H9 (cell line): ENCODE results near the gene CCDC124. TPM values are rescaled to one million over a fixed set of nuclear protein-coding genes. Genes with fewer than 3 reads are reported as not detected.

Experiments used
- DNase-seq: peaks from one replicate; pipeline ENCODE4 v3.0.0-alpha.2; 2017
- H2AFZ ChIP-seq: one replicate; pipeline ENCODE4 v1.6.1; 2013; ENCODE audit warnings: mild to moderate bottlenecking, low read length, control low read depth, moderate library complexity
- H2AK5ac ChIP-seq: 2 replicates; pipeline ENCODE4 v1.6.1; 2013; ENCODE audit warnings: low read length, control low read depth, mixed read lengths; ENCODE audit not compliant: insufficient read length
- H2BK120ac ChIP-seq: one replicate; pipeline ENCODE4 v1.6.1; 2013; ENCODE audit warnings: low read depth, mild to moderate bottlenecking, low read length, control low read depth, inconsistent platforms; ENCODE audit not compliant: poor library complexity, severe bottlenecking
- H2BK12ac ChIP-seq: 2 replicates; pipeline ENCODE4 v1.6.1; 2013; ENCODE audit warnings: low read length, control low read depth, mixed read lengths, low read depth; ENCODE audit not compliant: insufficient read length
- H2BK15ac ChIP-seq: 2 replicates; pipeline ENCODE4 v1.6.1; 2013; ENCODE audit warnings: low read depth, low read length, control low read depth
- H2BK20ac ChIP-seq: one replicate; pipeline ENCODE4 v1.6.1; 2013; ENCODE audit warnings: low read depth, mild to moderate bottlenecking, low read length, control low read depth, inconsistent platforms; ENCODE audit not compliant: poor library complexity, severe bottlenecking
- H2BK5ac ChIP-seq: 2 replicates; pipeline ENCODE4 v1.6.1; 2013; ENCODE audit warnings: low read length, control low read depth, mixed read lengths; ENCODE audit not compliant: insufficient read length
- H3K14ac ChIP-seq: 2 replicates; pipeline ENCODE4 v1.6.1; 2013; ENCODE audit warnings: low read length, control low read depth; ENCODE audit not compliant: insufficient read depth
- H3K18ac ChIP-seq: 2 replicates; pipeline ENCODE4 v1.6.1; 2013; ENCODE audit warnings: low read depth, mild to moderate bottlenecking, mixed read lengths, low read length, control low read depth; ENCODE audit not compliant: insufficient read length
- H3K23ac ChIP-seq: 2 replicates; pipeline ENCODE4 v1.6.1; 2013; ENCODE audit warnings: low read length, control low read depth, mixed read lengths, low read depth; ENCODE audit not compliant: insufficient read length
- H3K23me2 ChIP-seq: 2 replicates; pipeline ENCODE4 v1.6.1; 2013; ENCODE audit warnings: low read depth, mild to moderate bottlenecking, mixed read lengths, low read length, control low read depth; ENCODE audit not compliant: insufficient read length, poor library complexity, severe bottlenecking
- H3K27ac ChIP-seq: 2 replicates; pipeline ENCODE4 v1.5.1; 2013; ENCODE audit warnings: low read length, control low read depth, mixed read lengths, low read depth; ENCODE audit not compliant: insufficient read length
- H3K27me3 ChIP-seq: 2 replicates; pipeline ENCODE4 v1.6.1; 2013; ENCODE audit warnings: low read length, control low read depth, inconsistent platforms; ENCODE audit not compliant: insufficient read depth
- H3K4ac ChIP-seq: 2 replicates; pipeline ENCODE4 v1.6.1; 2013; ENCODE audit warnings: low read depth, mild to moderate bottlenecking, control low read depth, inconsistent platforms, low read length, moderate library complexity
- H3K4me1 ChIP-seq: 2 replicates; pipeline ENCODE4 v1.6.1; 2013; ENCODE audit warnings: low read length, control low read depth, inconsistent platforms; ENCODE audit not compliant: insufficient read depth
- H3K4me2 ChIP-seq: 2 replicates; pipeline ENCODE4 v1.6.1; 2013; ENCODE audit warnings: low read length, control low read depth, mixed read lengths; ENCODE audit not compliant: insufficient read length, insufficient read depth
- H3K56ac ChIP-seq: 2 replicates; pipeline ENCODE4 v1.6.1; 2013; ENCODE audit warnings: low read depth, mild to moderate bottlenecking, mixed read lengths, low read length, control low read depth; ENCODE audit not compliant: insufficient read length
- H3K79me1 ChIP-seq: 2 replicates; pipeline ENCODE4 v1.6.1; 2013; ENCODE audit warnings: low read depth, mild to moderate bottlenecking, moderate library complexity, low read length, control low read depth, inconsistent platforms; ENCODE audit not compliant: insufficient read depth, poor library complexity, severe bottlenecking
- H3K79me2 ChIP-seq: 2 replicates; pipeline ENCODE4 v1.6.1; 2013; ENCODE audit warnings: low read length, control low read depth, inconsistent platforms; ENCODE audit not compliant: insufficient read depth
- H3K9ac ChIP-seq: 2 replicates; pipeline ENCODE4 v1.6.1; 2013; ENCODE audit warnings: low read length, control low read depth, mixed read lengths; ENCODE audit not compliant: insufficient read length; ENCODE audit errors: extremely low read depth
- H3K9me3 ChIP-seq: one replicate; pipeline ENCODE4 v1.6.1; 2013; ENCODE audit warnings: low read depth, low read length, inconsistent platforms; ENCODE audit not compliant: control insufficient read depth
- H3T11ph ChIP-seq: one replicate; pipeline ENCODE4 v1.6.1; 2013; ENCODE audit warnings: mild to moderate bottlenecking, low read length, control low read depth, inconsistent platforms
- H4K20me1 ChIP-seq: one replicate; pipeline ENCODE4 v1.6.1; 2013; ENCODE audit not compliant: control insufficient read depth, insufficient read length, insufficient read depth
- H4K5ac ChIP-seq: 2 replicates; pipeline ENCODE4 v1.6.1; 2013; ENCODE audit warnings: low read depth, mild to moderate bottlenecking, mixed read lengths, low read length, control low read depth; ENCODE audit not compliant: insufficient read length
- H4K8ac ChIP-seq: replicated peaks from 2 replicates; pipeline ENCODE4 v1.6.1; 2013; ENCODE audit warnings: low read length, control low read depth, mixed read lengths, low read depth; ENCODE audit not compliant: insufficient read length
- H4K91ac ChIP-seq: 2 replicates; pipeline ENCODE4 v1.6.1; 2013; ENCODE audit warnings: low read depth, mild to moderate bottlenecking, moderate library complexity, mixed read lengths, low read length, control low read depth; ENCODE audit not compliant: insufficient read length
- H3K27ac Mint-ChIP-seq, 3 experiments: 2 replicates in 2 of 3; 3 replicates in 1 of 3; pipeline ENCODE4 v1.8.0; 2020 to 2021; ENCODE audit warnings: mixed read lengths in 3 of 3, mild to moderate bottlenecking in 1 of 3, moderate library complexity in 1 of 3
- H3K27me3 Mint-ChIP-seq: 2 replicates; pipeline ENCODE4 v1.8.0; 2021; ENCODE audit warnings: low read depth, mild to moderate bottlenecking, moderate library complexity, mixed read lengths
- H3K36me3 Mint-ChIP-seq, 3 experiments: 2 replicates in 2 of 3; 3 replicates in 1 of 3; pipeline ENCODE4 v1.8.0; 2020 to 2021; ENCODE audit warnings: low read depth in 3 of 3, mixed read lengths in 3 of 3; ENCODE audit not compliant: insufficient read depth in 1 of 3
- H3K4me1 Mint-ChIP-seq, 2 experiments: 2 replicates each; pipeline ENCODE4 v1.8.0; 2020; ENCODE audit warnings: mixed read lengths in 2 of 2
- H3K4me3 Mint-ChIP-seq, 2 experiments: 2 replicates in 1 of 2; 3 replicates in 1 of 2; pipeline ENCODE4 v1.8.0; 2020 to 2021; ENCODE audit warnings: mild to moderate bottlenecking in 2 of 2, mixed read lengths in 2 of 2, moderate library complexity in 1 of 2
- H3K9me3 Mint-ChIP-seq, 2 experiments: 2 replicates in 1 of 2; 3 replicates in 1 of 2; pipeline ENCODE4 v1.8.0; 2020; ENCODE audit warnings: mild to moderate bottlenecking in 2 of 2, mixed read lengths in 2 of 2, moderate library complexity in 1 of 2
- WGBS: extraction: QIAGEN DNeasy Blood & Tissue Kit; methylation state at CpG from one replicate; pipeline ENCODE4 v1.1.7; 2013; ENCODE audit warnings: missing lambda C conversion rate, low lambda C conversion rate, mixed read lengths; ENCODE audit not compliant: insufficient read length; ENCODE audit errors: extremely low coverage; 5-methylcytosine and 5-hydroxymethylcytosine counted together
- total RNA-seq: library from RNA; stranded (reverse); gene quantifications from 2 replicates; pipeline ENCODE4 v1.2.1, GENCODE V29; 2021
- TF ChIP-seq, protein P1 (sequence below): fragments of 200-600 bp; sonication (generic); conservative IDR thresholded peaks from 3 replicates; pipeline ENCODE4 v1.8.0; 2021; ENCODE audit warnings: antibody characterized with exemption, mild to moderate bottlenecking

Gene CCDC124
- total RNA-seq, 1 experiment from 2014 or later = 119 TPM

DNA sequence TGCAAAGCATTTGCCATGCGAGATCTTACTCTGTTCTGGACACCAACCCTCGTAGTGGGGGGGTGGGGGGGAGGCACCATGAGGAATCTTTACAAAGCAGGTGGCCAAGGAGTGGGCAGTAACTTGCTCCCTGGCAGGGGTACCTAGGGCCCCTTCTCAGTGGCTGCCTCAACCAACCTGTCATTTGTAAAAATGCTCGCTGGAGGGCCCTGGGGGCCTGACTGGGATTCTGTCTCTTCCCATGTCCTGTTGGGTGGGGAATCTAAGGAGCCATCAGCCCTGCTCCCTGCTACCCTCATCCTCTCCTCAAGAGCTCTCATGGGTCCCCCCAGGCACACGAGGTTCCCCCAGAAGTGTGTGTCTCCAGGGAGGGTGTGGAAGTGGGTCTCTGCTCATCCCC is 35.5 kb downstream of the CCDC124 start:
- TF ChIP-seq, protein P1, sequence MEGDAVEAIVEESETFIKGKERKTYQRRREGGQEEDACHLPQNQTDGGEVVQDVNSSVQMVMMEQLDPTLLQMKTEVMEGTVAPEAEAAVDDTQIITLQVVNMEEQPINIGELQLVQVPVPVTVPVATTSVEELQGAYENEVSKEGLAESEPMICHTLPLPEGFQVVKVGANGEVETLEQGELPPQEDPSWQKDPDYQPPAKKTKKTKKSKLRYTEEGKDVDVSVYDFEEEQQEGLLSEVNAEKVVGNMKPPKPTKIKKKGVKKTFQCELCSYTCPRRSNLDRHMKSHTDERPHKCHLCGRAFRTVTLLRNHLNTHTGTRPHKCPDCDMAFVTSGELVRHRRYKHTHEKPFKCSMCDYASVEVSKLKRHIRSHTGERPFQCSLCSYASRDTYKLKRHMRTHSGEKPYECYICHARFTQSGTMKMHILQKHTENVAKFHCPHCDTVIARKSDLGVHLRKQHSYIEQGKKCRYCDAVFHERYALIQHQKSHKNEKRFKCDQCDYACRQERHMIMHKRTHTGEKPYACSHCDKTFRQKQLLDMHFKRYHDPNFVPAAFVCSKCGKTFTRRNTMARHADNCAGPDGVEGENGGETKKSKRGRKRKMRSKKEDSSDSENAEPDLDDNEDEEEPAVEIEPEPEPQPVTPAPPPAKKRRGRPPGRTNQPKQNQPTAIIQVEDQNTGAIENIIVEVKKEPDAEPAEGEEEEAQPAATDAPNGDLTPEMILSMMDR = no peak
- Histone ChIP-seq H4K20me1 (no peaks in the 10 kb centered on the region), H3K4me2 (no peak overlapping the region), H3K14ac (no peak overlapping the region), H2BK20ac (no peak overlapping the region), H2BK5ac (no peak overlapping the region), H2AK5ac (no peak overlapping the region), H3K9me3 (no peaks in the 10 kb centered on the region), H3T11ph (no peak overlapping the region), H3K79me1 (no peaks in the 10 kb centered on the region), H3K18ac (no peak overlapping the region), H4K91ac (no peak overlapping the region), H3K27ac (no peak overlapping the region), H3K56ac (no peak overlapping the region), H3K4ac (no peak overlapping the region), H3K27me3 (no peaks in the 10 kb centered on the region; the same call in 1 of the 2 replicates), H2BK120ac (no peak overlapping the region), H2AFZ (no peak overlapping the region), H3K79me2 (no peaks in the 10 kb centered on the region), H3K4me1 (no peaks in the 10 kb centered on the region), H2BK12ac (no peak overlapping the region), H2BK15ac (no peak overlapping the region), H3K23me2 (peaks cover 10% of the 10 kb centered on the region), H3K23ac (no peak overlapping the region), H3K9ac (no peak overlapping the region), H4K8ac (no peak overlapping the region), H4K5ac (no peak overlapping the region)
- Mint-ChIP-seq H3K4me3 (no peak overlapping the region), H3K27ac (no peak overlapping the region), H3K4me1 (peaks cover 18 to 25% of the 10 kb centered on the region in 2 experiments), H3K9me3 (no peaks in the 10 kb centered on the region), H3K27me3 (peaks cover 42% of the 10 kb centered on the region), H3K36me3 (no peaks in the 10 kb centered on the region)
- WGBS = no CpG with 5 or more reads among the region's 4 CpGs
- DNase-seq = no peak
